HepG2 (cell line): ENCODE measurements around the gene NECAB2. TPM values are rescaled to one million over a fixed set of nuclear protein-coding genes. Genes with fewer than 3 reads are reported as not detected.
A peak's percentile ranks its signal among the peaks of the same experiment; 100 is the strongest.

Experiments used
- CBFB ChIP-seq: sonication (generic); formaldehyde crosslinking; IDR thresholded peaks from 2 replicates; pipeline ENCODE4 v1.4.0; 2020; ENCODE audit warnings: missing genetic modification reagents
- GATAD1 ChIP-seq: IDR thresholded peaks from 2 replicates; pipeline ENCODE4 v1.6.1; 2016; ENCODE audit warnings: missing genetic modification reagents, missing compliant biosample characterization
- NFIC ChIP-seq: IDR thresholded peaks from 2 replicates; pipeline ENCODE4 v1.6.1; 2012; ENCODE audit warnings: mild to moderate bottlenecking, low read length, inconsistent platforms
- RFX1 ChIP-seq: fragments of 450-650 bp; IDR thresholded peaks from 2 replicates; pipeline ENCODE4 v1.6.1; 2017
- UBTF ChIP-seq: sonication (generic); formaldehyde crosslinking; IDR thresholded peaks from 2 replicates; pipeline ENCODE4 v1.4.0; 2020; ENCODE audit warnings: mild to moderate bottlenecking, missing genetic modification reagents
- ZBTB46 ChIP-seq: sonication (generic); formaldehyde crosslinking; IDR thresholded peaks from 2 replicates; pipeline ENCODE4 v1.4.0; 2020; ENCODE audit warnings: mild to moderate bottlenecking, missing genetic modification reagents, borderline replicate concordance
- ZMYM4 ChIP-seq: sonication (generic); formaldehyde crosslinking; IDR thresholded peaks from 2 replicates; pipeline ENCODE4 v1.8.1; 2023; ENCODE audit warnings: mild to moderate bottlenecking, missing genetic modification reagents
- ZNF17 ChIP-seq: sonication (generic); formaldehyde crosslinking; IDR thresholded peaks from 2 replicates; pipeline ENCODE4 v1.5.0; 2020; ENCODE audit warnings: mild to moderate bottlenecking, missing genetic modification reagents
- ZNF343 ChIP-seq: sonication (generic); formaldehyde crosslinking; IDR thresholded peaks from 2 replicates; pipeline ENCODE4 v1.4.0; 2020; ENCODE audit warnings: mild to moderate bottlenecking, missing genetic modification reagents
- ZNF567 ChIP-seq: sonication (generic); formaldehyde crosslinking; IDR thresholded peaks from 2 replicates; pipeline ENCODE4 v1.8.1; 2023; ENCODE audit warnings: mild to moderate bottlenecking, missing genetic modification reagents, borderline replicate concordance
- ZNF850 ChIP-seq: sonication (generic); formaldehyde crosslinking; conservative IDR thresholded peaks from 2 replicates; pipeline ENCODE4 v1.9.0; 2021; ENCODE audit warnings: mild to moderate bottlenecking, missing genetic modification reagents
- ZUFSP ChIP-seq: sonication (generic); formaldehyde crosslinking; IDR thresholded peaks from 2 replicates; pipeline ENCODE4 v1.9.0; 2021; ENCODE audit warnings: missing genetic modification reagents, mild to moderate bottlenecking, borderline replicate concordance
- polyA plus RNA-seq, 8 experiments: library from polyadenylated mRNA; depleted of rRNA in 3 of 8; stranded (reverse) in 7 of 8; unstranded in 1 of 8; fragments of >200 nt; fragmentation: Illumina TruSeq in 4 of 8; extraction: Trizol in 4 of 8; gene quantifications; 2 replicates each; pipeline versions ENCODE4 v1.2.1 to v1.2.3, GENCODE V29; 2011 to 2016; ENCODE audit warnings: low read depth in 4 of 8, missing spikeins in 1 of 8, mixed read lengths in 1 of 8; ENCODE audit not compliant: insufficient read depth in 1 of 8
- total RNA-seq, 5 experiments: library from RNA; depleted of rRNA; stranded (reverse); fragments of >200 nt; fragmentation: Illumina TruSeq; extraction: Trizol; gene quantifications; 2 replicates each; pipeline ENCODE4 v1.2.3, GENCODE V29; 2016; ENCODE audit warnings: low read depth in 1 of 5
- TF ChIP-seq, protein P1 (sequence below): IDR thresholded peaks from 2 replicates; pipeline ENCODE4 v1.6.1; 2016; ENCODE audit warnings: missing compliant biosample characterization, missing genetic modification reagents, borderline replicate concordance
- TF ChIP-seq, protein P2 (sequence below): sonication (generic); formaldehyde crosslinking; IDR thresholded peaks from 2 replicates; pipeline ENCODE4 v1.5.1; 2020; ENCODE audit warnings: mild to moderate bottlenecking, missing genetic modification reagents, moderate library complexity
- TF ChIP-seq, protein P3 (sequence below): sonication (generic); formaldehyde crosslinking; conservative IDR thresholded peaks from 2 replicates; pipeline ENCODE4 v1.4.0; 2020; ENCODE audit warnings: missing genetic modification reagents
- TF ChIP-seq, protein P4 (sequence below): sonication (generic); formaldehyde crosslinking; IDR thresholded peaks from 2 replicates; pipeline ENCODE4 v1.4.0; 2020; ENCODE audit warnings: mild to moderate bottlenecking, missing genetic modification reagents

Gene NECAB2
- total and polyA plus RNA-seq, 2 of the 13 experiments (the other 11 are each of a cell fraction or from before 2014, with no cell fraction given) = 0.21 to 0.49 TPM

GRCh38 chr16:83994087-83994486, 26.0 kb downstream of the NECAB2 start (continued):
- TF ChIP-seq, protein P1, sequence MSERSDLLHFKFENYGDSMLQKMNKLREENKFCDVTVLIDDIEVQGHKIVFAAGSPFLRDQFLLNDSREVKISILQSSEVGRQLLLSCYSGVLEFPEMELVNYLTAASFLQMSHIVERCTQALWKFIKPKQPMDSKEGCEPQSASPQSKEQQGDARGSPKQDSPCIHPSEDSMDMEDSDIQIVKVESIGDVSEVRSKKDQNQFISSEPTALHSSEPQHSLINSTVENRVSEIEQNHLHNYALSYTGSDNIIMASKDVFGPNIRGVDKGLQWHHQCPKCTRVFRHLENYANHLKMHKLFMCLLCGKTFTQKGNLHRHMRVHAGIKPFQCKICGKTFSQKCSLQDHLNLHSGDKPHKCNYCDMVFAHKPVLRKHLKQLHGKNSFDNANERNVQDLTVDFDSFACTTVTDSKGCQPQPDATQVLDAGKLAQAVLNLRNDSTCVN = 0 out of 2 replicates have a peak, but pooled peaks have one; percentile 17
- TF ChIP-seq UBTF (CRISPR knock-in tag) = no peak
- no peak for TF ChIP-seq ZUFSP
- TF ChIP-seq, protein P2, sequence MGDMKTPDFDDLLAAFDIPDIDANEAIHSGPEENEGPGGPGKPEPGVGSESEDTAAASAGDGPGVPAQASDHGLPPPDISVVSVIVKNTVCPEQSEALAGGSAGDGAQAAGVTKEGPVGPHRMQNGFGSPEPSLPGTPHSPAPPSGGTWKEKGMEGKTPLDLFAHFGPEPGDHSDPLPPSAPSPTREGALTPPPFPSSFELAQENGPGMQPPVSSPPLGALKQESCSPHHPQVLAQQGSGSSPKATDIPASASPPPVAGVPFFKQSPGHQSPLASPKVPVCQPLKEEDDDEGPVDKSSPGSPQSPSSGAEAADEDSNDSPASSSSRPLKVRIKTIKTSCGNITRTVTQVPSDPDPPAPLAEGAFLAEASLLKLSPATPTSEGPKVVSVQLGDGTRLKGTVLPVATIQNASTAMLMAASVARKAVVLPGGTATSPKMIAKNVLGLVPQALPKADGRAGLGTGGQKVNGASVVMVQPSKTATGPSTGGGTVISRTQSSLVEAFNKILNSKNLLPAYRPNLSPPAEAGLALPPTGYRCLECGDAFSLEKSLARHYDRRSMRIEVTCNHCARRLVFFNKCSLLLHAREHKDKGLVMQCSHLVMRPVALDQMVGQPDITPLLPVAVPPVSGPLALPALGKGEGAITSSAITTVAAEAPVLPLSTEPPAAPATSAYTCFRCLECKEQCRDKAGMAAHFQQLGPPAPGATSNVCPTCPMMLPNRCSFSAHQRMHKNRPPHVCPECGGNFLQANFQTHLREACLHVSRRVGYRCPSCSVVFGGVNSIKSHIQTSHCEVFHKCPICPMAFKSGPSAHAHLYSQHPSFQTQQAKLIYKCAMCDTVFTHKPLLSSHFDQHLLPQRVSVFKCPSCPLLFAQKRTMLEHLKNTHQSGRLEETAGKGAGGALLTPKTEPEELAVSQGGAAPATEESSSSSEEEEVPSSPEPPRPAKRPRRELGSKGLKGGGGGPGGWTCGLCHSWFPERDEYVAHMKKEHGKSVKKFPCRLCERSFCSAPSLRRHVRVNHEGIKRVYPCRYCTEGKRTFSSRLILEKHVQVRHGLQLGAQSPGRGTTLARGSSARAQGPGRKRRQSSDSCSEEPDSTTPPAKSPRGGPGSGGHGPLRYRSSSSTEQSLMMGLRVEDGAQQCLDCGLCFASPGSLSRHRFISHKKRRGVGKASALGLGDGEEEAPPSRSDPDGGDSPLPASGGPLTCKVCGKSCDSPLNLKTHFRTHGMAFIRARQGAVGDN (CRISPR knock-in tag) = peak; percentile 18; the same call in 1 of the 2 replicates
- TF ChIP-seq CBFB = no peak
- TF ChIP-seq, protein P3, sequence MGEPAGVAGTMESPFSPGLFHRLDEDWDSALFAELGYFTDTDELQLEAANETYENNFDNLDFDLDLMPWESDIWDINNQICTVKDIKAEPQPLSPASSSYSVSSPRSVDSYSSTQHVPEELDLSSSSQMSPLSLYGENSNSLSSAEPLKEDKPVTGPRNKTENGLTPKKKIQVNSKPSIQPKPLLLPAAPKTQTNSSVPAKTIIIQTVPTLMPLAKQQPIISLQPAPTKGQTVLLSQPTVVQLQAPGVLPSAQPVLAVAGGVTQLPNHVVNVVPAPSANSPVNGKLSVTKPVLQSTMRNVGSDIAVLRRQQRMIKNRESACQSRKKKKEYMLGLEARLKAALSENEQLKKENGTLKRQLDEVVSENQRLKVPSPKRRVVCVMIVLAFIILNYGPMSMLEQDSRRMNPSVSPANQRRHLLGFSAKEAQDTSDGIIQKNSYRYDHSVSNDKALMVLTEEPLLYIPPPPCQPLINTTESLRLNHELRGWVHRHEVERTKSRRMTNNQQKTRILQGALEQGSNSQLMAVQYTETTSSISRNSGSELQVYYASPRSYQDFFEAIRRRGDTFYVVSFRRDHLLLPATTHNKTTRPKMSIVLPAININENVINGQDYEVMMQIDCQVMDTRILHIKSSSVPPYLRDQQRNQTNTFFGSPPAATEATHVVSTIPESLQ (CRISPR knock-in tag) = no peak
- TF ChIP-seq ZNF567 = no peak
- no peak for TF ChIP-seq RFX1
- TF ChIP-seq ZBTB46 (CRISPR knock-in tag) = no peak
- TF ChIP-seq GATAD1 (CRISPR knock-in tag) = peak; percentile 28; the same call in 1 of the 2 replicates
- no peak for TF ChIP-seq ZMYM4 (CRISPR knock-in tag)
- no peak for TF ChIP-seq ZNF850 (CRISPR knock-in tag)
- TF ChIP-seq, protein P4, sequence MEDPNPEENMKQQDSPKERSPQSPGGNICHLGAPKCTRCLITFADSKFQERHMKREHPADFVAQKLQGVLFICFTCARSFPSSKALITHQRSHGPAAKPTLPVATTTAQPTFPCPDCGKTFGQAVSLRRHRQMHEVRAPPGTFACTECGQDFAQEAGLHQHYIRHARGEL (CRISPR knock-in tag) = no peak
- TF ChIP-seq NFIC = no peak
- TF ChIP-seq ZNF17 (CRISPR knock-in tag) = no peak
- TF ChIP-seq ZNF343 (CRISPR knock-in tag) = no peak
